Activated naive CD4-positive, alpha-beta T cell treated with anti-CD3 and anti-CD28 coated beads for 36 hours (primary cell): Measurements from ENCODE around the gene PPP1R13L. TPM values are rescaled to one million over a fixed set of nuclear protein-coding genes. Genes with fewer than 3 reads are reported as not detected.
"Not testable (repeated sequence)": the region's sequence is repeated elsewhere in the genome, so short reads cannot be mapped to it uniquely, and the experiment has no call there.

ENCODE experiments used
- CTCF ChIA-PET: fragments of 350-600 bp; sonication (Branson Sonifier 250); formaldehyde crosslinking; loops from one replicate; lab custom pipeline; 2021; ENCODE audit warnings: antibody characterized with exemption; lab: Charles Lee
- DNase-seq: peaks from one replicate; pipeline ENCODE4 v3.0.0-alpha.2; 2020
- H3K27ac Mint-ChIP-seq: one replicate; pipeline ENCODE4 v1.8.0; 2021; ENCODE audit warnings: mild to moderate bottlenecking, mixed read lengths
- H3K27me3 Mint-ChIP-seq: one replicate; pipeline ENCODE4 v1.8.0; 2021; ENCODE audit warnings: low read depth, mixed read lengths
- H3K36me3 Mint-ChIP-seq: one replicate; pipeline ENCODE4 v1.8.0; 2021; ENCODE audit warnings: low read depth, mixed read lengths
- H3K4me1 Mint-ChIP-seq: one replicate; pipeline ENCODE4 v1.8.0; 2021; ENCODE audit warnings: low read depth, mixed read lengths
- H3K4me3 Mint-ChIP-seq: one replicate; pipeline ENCODE4 v1.8.0; 2021; ENCODE audit warnings: mild to moderate bottlenecking, moderate library complexity, mixed read lengths
- H3K9me3 Mint-ChIP-seq: one replicate; pipeline ENCODE4 v1.8.0; 2021; ENCODE audit warnings: mixed read lengths
- intact Hi-C: fragments of 100-400 bp; cut with micrococcal nuclease; formaldehyde crosslinking; loops from one replicate; pipeline ENCODE4 v1.15.1; 2023
- total RNA-seq, 2 experiments: library from RNA; stranded (reverse); gene quantifications; one replicate each; pipeline ENCODE4 v1.2.3, GENCODE V29; 2021

Gene PPP1R13L
- total RNA-seq, 2 experiments from 2014 or later = 4.0 to 4.8 TPM

GRCh38 chr19:45348367-45349125, 56.3 kb downstream of the PPP1R13L start:
- CTCF ChIA-PET = no interaction called here
- Mint-ChIP-seq H3K4me1 (no peaks in the 10 kb centered on the region), H3K9me3 (no peaks in the 10 kb centered on the region), H3K27me3 (peaks cover 17% of the 10 kb centered on the region), H3K36me3 (peaks cover 2% of the 10 kb centered on the region), H3K27ac (no peak overlapping the region), H3K4me3 (no peak overlapping the region)
- no peak for DNase-seq
- intact Hi-C loops = no loop called here

GRCh38 chr19:45347570-45348366, 57.1 kb downstream of the PPP1R13L start:
- intact Hi-C loops = no loop called here
- H3K4me3 Mint-ChIP-seq = no peak overlapping the region
- CTCF ChIA-PET = no interaction called here
- no peak overlapping the region for H3K27ac Mint-ChIP-seq
- no peaks in the 10 kb centered on the region for H3K4me1 Mint-ChIP-seq
- H3K9me3 Mint-ChIP-seq = no peaks in the 10 kb centered on the region
- H3K36me3 Mint-ChIP-seq = no peaks in the 10 kb centered on the region
- no peak for DNase-seq
- peaks cover 18% of the 10 kb centered on the region for H3K27me3 Mint-ChIP-seq

GRCh38 chr19:45346449-45346848, 58.4 kb downstream of the PPP1R13L start:
- CTCF ChIA-PET = no interaction called here
- no peaks in the 10 kb centered on the region for H3K36me3 Mint-ChIP-seq
- H3K27ac Mint-ChIP-seq = no peak overlapping the region
- intact Hi-C loops = no loop called here
- H3K9me3 Mint-ChIP-seq = no peaks in the 10 kb centered on the region
- no peak overlapping the region for H3K4me3 Mint-ChIP-seq
- peaks cover 18% of the 10 kb centered on the region for H3K27me3 Mint-ChIP-seq
- DNase-seq = no peak
- H3K4me1 Mint-ChIP-seq = no peaks in the 10 kb centered on the region

GRCh38 chr19:45345506-45345860, 59.4 kb downstream of the PPP1R13L start:
- H3K27me3 Mint-ChIP-seq = peaks cover 18% of the 10 kb centered on the region
- no peaks in the 10 kb centered on the region for H3K4me1 Mint-ChIP-seq

GRCh38 chr19:45344621-45345505, 60.0 kb downstream of the PPP1R13L start:
- intact Hi-C loops = no loop called here
- Mint-ChIP-seq H3K4me3 (no peak overlapping the region), H3K9me3 (no peaks in the 10 kb centered on the region), H3K4me1 (peaks cover 4% of the 10 kb centered on the region), H3K27ac (no peak overlapping the region), H3K27me3 (peaks cover 22% of the 10 kb centered on the region), H3K36me3 (no peaks in the 10 kb centered on the region)
- CTCF ChIA-PET = no interaction called here
- DNase-seq = no peak

More at GRCh38 chr19:45345506-45345860, 59.4 kb downstream of the PPP1R13L start:
- Mint-ChIP-seq H3K36me3 (no peaks in the 10 kb centered on the region), H3K9me3 (no peaks in the 10 kb centered on the region), H3K27ac (no peak overlapping the region), H3K4me3 (no peak overlapping the region)
- CTCF ChIA-PET = no interaction called here
- intact Hi-C loops = no loop called here
- no peak for DNase-seq

GRCh38 chr19:45342911-45343310, 62.0 kb downstream of the PPP1R13L start:
- H3K27ac Mint-ChIP-seq = no peak overlapping the region
- intact Hi-C loops = no loop called here
- no peak for DNase-seq
- no peaks in the 10 kb centered on the region for H3K9me3 Mint-ChIP-seq
- no peak overlapping the region for H3K4me3 Mint-ChIP-seq
- H3K27me3 Mint-ChIP-seq = peaks cover 25% of the 10 kb centered on the region
- H3K4me1 Mint-ChIP-seq = peaks cover 4% of the 10 kb centered on the region
- no peaks in the 10 kb centered on the region for H3K36me3 Mint-ChIP-seq
- CTCF ChIA-PET = no interaction called here

GRCh38 chr19:45340899-45341453, 63.9 kb downstream of the PPP1R13L start:
- H3K9me3 Mint-ChIP-seq = no peaks in the 10 kb centered on the region
- no peak for DNase-seq
- H3K4me1 Mint-ChIP-seq = peaks cover 4% of the 10 kb centered on the region
- CTCF ChIA-PET = interaction anchor here (0.6 kb wide), 1 partner anchor 112 kb away, joined by 3 read pairs; no protein-coding TSS in a partner anchor
- no peak overlapping the region for H3K4me3 Mint-ChIP-seq
- H3K27me3 Mint-ChIP-seq = peaks cover 22% of the 10 kb centered on the region
- intact Hi-C loops = no loop called here
- no peak overlapping the region for H3K27ac Mint-ChIP-seq
- H3K36me3 Mint-ChIP-seq = no peaks in the 10 kb centered on the region

GRCh38 chr19:45340232-45340898, 64.5 kb downstream of the PPP1R13L start, which contains the start of gene KLC3:
TSS of gene KLC3 (plus strand) at chr19:45340750. CDS start at chr19:45345542, 4,792 bp downstream.
- Mint-ChIP-seq H3K4me1 (peaks cover 4% of the 10 kb centered on the region), H3K9me3 (no peaks in the 10 kb centered on the region), H3K36me3 (no peaks in the 10 kb centered on the region), H3K27ac (no peak within 1 kb of the TSS), H3K27me3 (peaks cover 18% of the 10 kb centered on the region), H3K4me3 (peak within 1 kb of the TSS; percentile 38)
- CTCF ChIA-PET = no interaction called here
- intact Hi-C loops = no loop called here
- peak; percentile 19 for DNase-seq

- no peak overlapping the region for H3K27ac Mint-ChIP-seq
- H3K4me3 Mint-ChIP-seq = no peak overlapping the region
- no peaks in the 10 kb centered on the region for H3K36me3 Mint-ChIP-seq
- intact Hi-C loops = loop anchor here (2.0 to 10.0 kb wide), 2 partner anchors 89 to 435 kb away; partner anchors contain the start of genes APOE and MARK4
- CTCF ChIA-PET = interaction anchor here (0.6 to 1.7 kb wide), 11 partner anchors 13 to 1176 kb away, joined by 3 to 5 read pairs (median 3); partner anchors contain the start of gene ERCC2
- H3K9me3 Mint-ChIP-seq = no peaks in the 10 kb centered on the region
- H3K27me3 Mint-ChIP-seq = peaks cover 13% of the 10 kb centered on the region
- peaks cover 4% of the 10 kb centered on the region for H3K4me1 Mint-ChIP-seq
- no peak for DNase-seq
Measured at GRCh38 chr19:45339629-45340028, 65.2 kb downstream of the PPP1R13L start.

- intact Hi-C loops = loop anchor here (10.0 kb wide), 1 partner anchor 432 kb away; the partner anchor contains the start of gene APOE
Measured at GRCh38 chr19:45336696-45337251, 68.1 kb downstream of the PPP1R13L start.

GRCh38 chr19:45334881-45335280, 70.0 kb downstream of the PPP1R13L start:
- H3K4me1 Mint-ChIP-seq, H3K27ac Mint-ChIP-seq, H3K9me3 Mint-ChIP-seq, H3K27me3 Mint-ChIP-seq, DNase-seq, H3K36me3 Mint-ChIP-seq, H3K4me3 Mint-ChIP-seq: not testable (repeated sequence)
- intact Hi-C loops = loop anchor here (10.0 kb wide), 1 partner anchor 430 kb away; the partner anchor contains the start of gene APOE
- CTCF ChIA-PET = interaction anchor here (0.6 kb wide), 2 partner anchors 46 to 170 kb away, joined by 3 to 4 read pairs; no protein-coding TSS in a partner anchor

More at GRCh38 chr19:45336696-45337251, 68.1 kb downstream of the PPP1R13L start:
- Mint-ChIP-seq H3K36me3 (no peaks in the 10 kb centered on the region), H3K27ac (no peak overlapping the region), H3K4me1 (peaks cover 4% of the 10 kb centered on the region), H3K9me3 (no peaks in the 10 kb centered on the region), H3K4me3 (no peak overlapping the region), H3K27me3 (peaks cover 8% of the 10 kb centered on the region)
- DNase-seq = no peak
- CTCF ChIA-PET = interaction anchor here (0.6 to 1.1 kb wide), 4 partner anchors 80 to 194 kb away, joined by 3 to 5 read pairs (median 3); no protein-coding TSS in a partner anchor
